Dermis blood vessel endothelial cell (primary cell): ENCODE results near the gene RCOR2. TPM values are rescaled to one million over a fixed set of nuclear protein-coding genes. Genes with fewer than 3 reads are reported as not detected.

ENCODE experiments used
- DNase-seq: peaks from one replicate; pipeline ENCODE4 v3.0.0; 2010
- total RNA-seq: library from RNA; depleted of rRNA; stranded (reverse); fragments of >200 nt; gene quantifications from 2 replicates; pipeline ENCODE4 v1.2.3, GENCODE V29; 2014

The RCOR2 gene
- total RNA-seq, 1 donor from 2014 or later = 0.17 TPM

GRCh38 chr11:63907063-63907462 lies 9.9 kb downstream of the RCOR2 start:
- DNase-seq = no peak

GRCh38 chr11:63906585-63906984 lies 10.4 kb downstream of the RCOR2 start:
- peak; percentile 56 for DNase-seq

GRCh38 chr11:63906087-63906486 lies 10.9 kb downstream of the RCOR2 start:
- DNase-seq = no peak

- DNase-seq = no peak
These were observed 11.8 kb downstream of the RCOR2 start for GRCh38 chr11:63905179-63905578.

GRCh38 chr11:63904743-63905142 lies 12.2 kb downstream of the RCOR2 start:
- no peak for DNase-seq

GRCh38 chr11:63903884-63904283 lies 13.1 kb downstream of the RCOR2 start:
- no peak for DNase-seq

GRCh38 chr11:63901660-63902059 lies 15.3 kb downstream of the RCOR2 start:
- peak; percentile 57 for DNase-seq

- no peak for DNase-seq
These were observed 19.4 kb downstream of the RCOR2 start for GRCh38 chr11:63897459-63898146.

- peak; percentile 32 for DNase-seq
These were observed 20.9 kb downstream of the RCOR2 start for GRCh38 chr11:63896071-63896470.

- DNase-seq = no peak
These were observed 23.6 kb downstream of the RCOR2 start for GRCh38 chr11:63893355-63893754.

- no peak for DNase-seq
These were observed 24.7 kb downstream of the RCOR2 start for GRCh38 chr11:63892228-63892627.

GRCh38 chr11:63890368-63890767 lies 26.6 kb downstream of the RCOR2 start:
- DNase-seq = no peak

- DNase-seq = no peak
These were observed 27.6 kb downstream of the RCOR2 start for GRCh38 chr11:63889344-63889743.

- peak; percentile 54 for DNase-seq
These were observed 28.5 kb downstream of the RCOR2 start for GRCh38 chr11:63888170-63889086.

GRCh38 chr11:63887386-63887999 lies 29.5 kb downstream of the RCOR2 start:
- no peak for DNase-seq

GRCh38 chr11:63884196-63884932 lies 32.6 kb downstream of the RCOR2 start:
- DNase-seq = no peak

GRCh38 chr11:63883791-63884190 lies 33.2 kb downstream of the RCOR2 start:
- no peak for DNase-seq

GRCh38 chr11:63882555-63883242 lies 34.3 kb downstream of the RCOR2 start:
- DNase-seq = no peak

- DNase-seq = no peak
These were observed 36.6 kb downstream of the RCOR2 start for GRCh38 chr11:63880403-63880790.

GRCh38 chr11:63879598-63880402 lies 37.2 kb downstream of the RCOR2 start:
- no peak for DNase-seq

- DNase-seq = no peak
These were observed 39.2 kb downstream of the RCOR2 start for GRCh38 chr11:63877658-63878241.
